Sigmoid colon (tissue), 4 donors: Measurements from ENCODE around the gene NRL.

ENCODE experiments used
- EP300 ChIP-seq, 4 donors: sonication (generic); formaldehyde crosslinking; IDR thresholded peaks; one replicate each; pipeline ENCODE4 v1.6.1; 2017; ENCODE audit warnings: antibody characterized with exemption in 4 of 4
- POLR2A ChIP-seq, 2 donors: fragments of 450-650 bp; IDR thresholded peaks; one replicate each; pipeline ENCODE4 v1.6.1; 2016; ENCODE audit warnings: antibody characterized with exemption in 2 of 2, mild to moderate bottlenecking in 2 of 2, moderate library complexity in 2 of 2
- POLR2AphosphoS5 ChIP-seq, 4 donors: sonication (generic); formaldehyde crosslinking; IDR thresholded peaks; one replicate each; pipeline ENCODE4 v1.6.1; 2017; ENCODE audit warnings: antibody characterized with exemption in 4 of 4
- TF ChIP-seq, protein P1 (sequence below), 4 experiments: fragments of 450-650 bp in 3 of 4; fragments of 200-600 bp in 1 of 4; IDR thresholded peaks; one replicate each; pipeline ENCODE4 v1.5.1; 2016 to 2019; ENCODE audit warnings: antibody characterized with exemption in 4 of 4, mild to moderate bottlenecking in 3 of 4, moderate library complexity in 2 of 4

DNA sequence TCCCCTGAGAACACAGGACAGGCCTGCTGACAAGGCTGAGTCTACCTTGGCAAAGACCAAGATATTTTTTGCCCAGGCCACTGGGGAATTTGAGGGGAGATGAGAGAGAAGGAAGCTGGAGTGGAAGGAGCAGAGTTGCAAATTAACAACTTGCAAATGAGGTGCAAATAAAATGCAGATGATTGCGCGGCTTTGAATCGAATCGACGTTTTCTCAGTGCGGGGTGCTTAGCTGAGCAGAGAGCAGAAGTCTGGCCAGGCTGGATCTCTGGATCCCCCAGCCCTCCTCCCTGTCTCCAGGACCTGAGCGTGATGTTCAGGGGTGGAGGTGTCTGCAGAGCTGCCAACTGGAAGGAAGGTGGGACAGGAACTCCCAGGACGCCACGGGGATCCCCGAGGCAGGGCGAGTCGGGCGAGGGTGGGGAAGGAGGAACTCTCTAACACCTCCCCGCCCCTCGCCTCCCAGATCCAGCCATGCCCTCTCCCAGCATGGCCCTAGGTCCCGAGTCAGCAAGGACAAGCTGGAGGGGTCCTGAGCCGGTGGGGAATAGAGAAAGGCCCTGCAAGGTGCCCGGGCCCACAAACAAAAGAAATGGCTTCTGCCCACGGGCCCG lies 63.5 kb downstream of the NRL start:
- TF ChIP-seq POLR2A (IDR thresholded peaks at IDR 0.05) (no peak), EP300 (IDR thresholded peaks at IDR 0.05) (no peak), POLR2AphosphoS5 (IDR thresholded peaks at IDR 0.05) (no peak)
- TF ChIP-seq, protein P1, sequence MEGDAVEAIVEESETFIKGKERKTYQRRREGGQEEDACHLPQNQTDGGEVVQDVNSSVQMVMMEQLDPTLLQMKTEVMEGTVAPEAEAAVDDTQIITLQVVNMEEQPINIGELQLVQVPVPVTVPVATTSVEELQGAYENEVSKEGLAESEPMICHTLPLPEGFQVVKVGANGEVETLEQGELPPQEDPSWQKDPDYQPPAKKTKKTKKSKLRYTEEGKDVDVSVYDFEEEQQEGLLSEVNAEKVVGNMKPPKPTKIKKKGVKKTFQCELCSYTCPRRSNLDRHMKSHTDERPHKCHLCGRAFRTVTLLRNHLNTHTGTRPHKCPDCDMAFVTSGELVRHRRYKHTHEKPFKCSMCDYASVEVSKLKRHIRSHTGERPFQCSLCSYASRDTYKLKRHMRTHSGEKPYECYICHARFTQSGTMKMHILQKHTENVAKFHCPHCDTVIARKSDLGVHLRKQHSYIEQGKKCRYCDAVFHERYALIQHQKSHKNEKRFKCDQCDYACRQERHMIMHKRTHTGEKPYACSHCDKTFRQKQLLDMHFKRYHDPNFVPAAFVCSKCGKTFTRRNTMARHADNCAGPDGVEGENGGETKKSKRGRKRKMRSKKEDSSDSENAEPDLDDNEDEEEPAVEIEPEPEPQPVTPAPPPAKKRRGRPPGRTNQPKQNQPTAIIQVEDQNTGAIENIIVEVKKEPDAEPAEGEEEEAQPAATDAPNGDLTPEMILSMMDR (IDR thresholded peaks at IDR 0.05) = no peak
